ENCODE results near the gene ADAMTS12.

The ADAMTS12 gene

DNA sequence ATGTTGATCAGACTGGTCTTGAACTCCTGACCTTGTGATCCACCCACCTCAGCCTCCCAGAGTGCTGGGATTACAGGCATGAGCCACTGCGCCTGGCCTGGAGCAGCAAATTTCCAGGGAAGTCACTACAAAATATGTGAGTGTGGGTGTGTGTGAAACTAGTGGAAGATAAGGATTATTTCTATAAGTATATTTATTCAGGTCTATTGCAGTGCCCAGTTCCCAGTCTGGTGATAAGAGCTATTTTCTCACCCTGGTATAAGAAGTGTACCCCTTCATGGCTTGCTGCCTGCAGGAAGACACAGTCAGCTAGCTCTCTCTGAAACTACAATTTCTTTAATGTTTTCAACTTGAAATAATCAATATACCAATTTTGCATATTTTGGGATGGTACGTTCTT, 414.0 kb downstream of the ADAMTS12 start:
- no peak for DNase-seq (ENCODE audit: low read depth)

DNA sequence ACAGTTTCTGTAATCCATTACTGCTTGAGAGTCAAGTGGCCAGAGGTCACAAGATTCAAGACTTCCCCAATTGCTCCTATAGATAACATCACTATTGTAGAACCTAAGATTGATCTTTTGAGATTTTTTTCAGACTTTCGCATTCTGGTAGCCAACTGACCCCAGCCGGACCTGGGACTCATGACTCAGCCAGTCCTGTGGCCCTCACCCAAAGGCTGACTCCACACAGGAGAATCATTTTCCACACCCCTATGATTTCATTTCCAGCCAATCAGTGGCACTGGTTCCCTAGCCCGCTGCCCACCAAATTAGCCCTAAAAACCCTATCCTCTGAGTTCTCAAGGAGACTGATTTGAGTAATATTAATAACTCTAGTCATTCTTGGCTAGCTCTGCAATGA, 414.8 kb downstream of the ADAMTS12 start:
- no peak for DNase-seq (ENCODE audit: low read depth)

DNA sequence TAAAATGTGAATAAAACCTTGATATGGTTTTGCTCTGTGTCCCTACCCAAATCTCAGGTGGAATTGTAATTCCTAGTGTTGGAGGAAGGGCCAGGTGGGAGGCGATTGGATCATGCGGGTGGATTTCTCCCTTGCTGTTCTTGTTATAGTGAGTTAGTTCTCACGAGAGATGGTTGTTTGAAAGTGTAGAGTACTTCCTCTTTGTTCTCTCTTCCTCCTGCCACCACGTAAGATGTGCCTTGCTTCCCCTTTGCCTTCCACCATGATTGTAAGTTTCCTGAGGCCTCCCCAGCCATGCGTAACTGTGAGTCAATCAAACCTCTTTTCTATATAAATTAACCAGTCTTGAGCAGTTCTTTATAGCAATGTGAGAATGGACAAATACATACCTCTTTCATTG, 416.1 kb downstream of the ADAMTS12 start:
- DNase-seq (ENCODE audit: low read depth): no peak

GRCh38 chr5:33474931-33475499, 416.8 kb downstream of the ADAMTS12 start:
- no peak for DNase-seq (ENCODE audit: low read depth)

DNA sequence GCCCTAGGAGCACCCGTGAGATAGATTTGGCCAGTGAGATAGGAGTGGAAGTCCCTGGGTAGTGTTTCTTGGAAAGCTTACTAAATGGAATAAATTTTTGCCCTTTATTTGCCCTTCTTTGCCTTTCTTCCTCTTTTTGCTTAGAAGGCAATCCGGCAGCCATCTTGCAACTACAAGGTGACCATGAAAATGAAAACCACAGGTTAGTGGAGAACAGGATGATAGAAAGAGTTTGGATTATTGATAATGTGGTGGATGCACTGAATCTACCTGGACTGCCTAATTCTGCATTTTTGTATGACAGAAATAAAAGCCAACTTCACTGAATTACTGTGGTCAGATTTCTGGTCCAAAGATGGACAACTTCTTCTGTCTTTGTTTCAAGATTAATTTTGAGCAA, 417.8 kb downstream of the ADAMTS12 start:
- no peak for DNase-seq (ENCODE audit: low read depth)

All from activated T-cell treated with anti-CD3 and anti-CD28 coated beads for 48 hours (primary cell).